ENCODE results near the gene AGAP5.

The AGAP5 gene

GRCh38 chr10:73625004-73625883 is 72.7 kb downstream of the AGAP5 start:
- no peak for DNase-seq
